Neuronal stem cell (in vitro differentiated cells): Measurements from ENCODE around the gene P4HA2.

Source experiments
- DNase-seq: peaks from one replicate; pipeline ENCODE4 v3.0.0-alpha.2; 2013; ENCODE audit warnings: low spot score
- H2AFZ ChIP-seq: one replicate; pipeline ENCODE4 v1.6.1; 2013; ENCODE audit warnings: mild to moderate bottlenecking, low read length, inconsistent platforms
- H2AK5ac ChIP-seq: 2 replicates; pipeline ENCODE4 v1.6.1; 2013; ENCODE audit warnings: low read depth, mild to moderate bottlenecking, inconsistent platforms, low read length, moderate library complexity, mixed read lengths
- H2BK120ac ChIP-seq: 2 replicates; pipeline ENCODE4 v1.6.1; 2013; ENCODE audit warnings: low read depth, mild to moderate bottlenecking, inconsistent platforms, low read length, moderate library complexity, mixed read lengths
- H2BK12ac ChIP-seq: one replicate; pipeline ENCODE4 v1.6.1; 2013; ENCODE audit warnings: low read length, inconsistent platforms
- H2BK15ac ChIP-seq: 2 replicates; pipeline ENCODE4 v1.6.1; 2013; ENCODE audit warnings: mild to moderate bottlenecking, low read length, inconsistent platforms, mixed read lengths
- H2BK5ac ChIP-seq: one replicate; pipeline ENCODE4 v1.6.1; 2013; ENCODE audit warnings: inconsistent platforms, mild to moderate bottlenecking, low read length, moderate library complexity
- H3K14ac ChIP-seq: one replicate; pipeline ENCODE4 v1.6.1; 2013; ENCODE audit warnings: low read length, inconsistent platforms
- H3K18ac ChIP-seq: 2 replicates; pipeline ENCODE4 v1.6.1; 2013; ENCODE audit warnings: low read length, inconsistent platforms
- H3K23ac ChIP-seq: 2 replicates; pipeline ENCODE4 v1.6.1; 2013; ENCODE audit warnings: low read depth, mild to moderate bottlenecking, mixed read lengths, low read length, inconsistent platforms; ENCODE audit not compliant: poor library complexity
- H3K27ac ChIP-seq: replicated peaks from 3 replicates; pipeline ENCODE4 v1.5.1; 2013; ENCODE audit warnings: low read length, inconsistent platforms
- H3K27me3 ChIP-seq, 3 experiments: 2 replicates each; pipeline ENCODE4 v1.6.1; 2013; ENCODE audit warnings: low read length in 3 of 3, mild to moderate bottlenecking in 2 of 3, inconsistent platforms in 1 of 3, low read depth in 1 of 3, mixed read lengths in 1 of 3, moderate library complexity in 1 of 3; ENCODE audit not compliant: control insufficient read depth in 3 of 3, insufficient read depth in 3 of 3
- H3K36me3 ChIP-seq, 2 donors: replicated peaks in 1 of 2; 2 replicates each; pipeline ENCODE4 v1.6.1; 2013; ENCODE audit warnings: low read length in 2 of 2; ENCODE audit not compliant: control insufficient read depth in 2 of 2, insufficient read depth in 2 of 2
- H3K4ac ChIP-seq: 2 replicates; pipeline ENCODE4 v1.6.1; 2013; ENCODE audit warnings: inconsistent platforms, mild to moderate bottlenecking, low read length, moderate library complexity
- H3K4me1 ChIP-seq, 2 donors: 1 replicate in 1 of 2; 2 replicates in 1 of 2; pipeline ENCODE4 v1.6.1; 2013; ENCODE audit warnings: low read length in 2 of 2, low read depth in 1 of 2; ENCODE audit not compliant: control insufficient read depth in 2 of 2, insufficient read depth in 1 of 2
- H3K4me2 ChIP-seq: one replicate; pipeline ENCODE4 v1.6.1; 2013; ENCODE audit warnings: mild to moderate bottlenecking, low read length, inconsistent platforms; ENCODE audit not compliant: insufficient read depth, poor library complexity, severe bottlenecking
- H3K4me3 ChIP-seq, 2 donors: 2 replicates each; pipeline ENCODE4 v1.5.1; 2013; ENCODE audit warnings: low read length in 2 of 2, mild to moderate bottlenecking in 2 of 2, inconsistent platforms in 1 of 2, moderate library complexity in 1 of 2
- H3K79me1 ChIP-seq: one replicate; pipeline ENCODE4 v1.6.1; 2013; ENCODE audit warnings: low read depth, mild to moderate bottlenecking, inconsistent platforms, low read length, moderate library complexity
- H3K9ac ChIP-seq: one replicate; pipeline ENCODE4 v1.6.1; 2013; ENCODE audit warnings: mild to moderate bottlenecking, low read depth, low read length, inconsistent platforms; ENCODE audit not compliant: poor library complexity
- H3K9me3 ChIP-seq, 2 donors: replicated peaks in 1 of 2; 2 replicates each; pipeline versions ENCODE3 to v1.6.1; 2013; ENCODE audit warnings: low read length in 2 of 2, mild to moderate bottlenecking in 2 of 2, inconsistent platforms in 1 of 2, low read depth in 1 of 2, mixed read lengths in 1 of 2, moderate library complexity in 1 of 2; ENCODE audit not compliant: control insufficient read depth in 2 of 2, insufficient read depth in 1 of 2
- H4K8ac ChIP-seq: one replicate; pipeline ENCODE4 v1.6.1; 2013; ENCODE audit warnings: low read depth, mild to moderate bottlenecking, inconsistent platforms, low read length, moderate library complexity
- H4K91ac ChIP-seq: one replicate; pipeline ENCODE4 v1.6.1; 2013; ENCODE audit warnings: low read length, low read depth, mild to moderate bottlenecking, inconsistent platforms; ENCODE audit not compliant: poor library complexity
- WGBS, 2 donors: extraction: QIAGEN DNeasy Blood & Tissue Kit; methylation state at CpG; one replicate each; pipeline ENCODE4 v1.1.7; 2013; ENCODE audit warnings: missing lambda C conversion rate in 2 of 2, mixed read lengths in 1 of 2; ENCODE audit not compliant: insufficient read length in 2 of 2, insufficient replicate concordance in 1 of 2; ENCODE audit errors: extremely low coverage in 2 of 2; 5-methylcytosine and 5-hydroxymethylcytosine counted together

P4HA2 gene

DNA sequence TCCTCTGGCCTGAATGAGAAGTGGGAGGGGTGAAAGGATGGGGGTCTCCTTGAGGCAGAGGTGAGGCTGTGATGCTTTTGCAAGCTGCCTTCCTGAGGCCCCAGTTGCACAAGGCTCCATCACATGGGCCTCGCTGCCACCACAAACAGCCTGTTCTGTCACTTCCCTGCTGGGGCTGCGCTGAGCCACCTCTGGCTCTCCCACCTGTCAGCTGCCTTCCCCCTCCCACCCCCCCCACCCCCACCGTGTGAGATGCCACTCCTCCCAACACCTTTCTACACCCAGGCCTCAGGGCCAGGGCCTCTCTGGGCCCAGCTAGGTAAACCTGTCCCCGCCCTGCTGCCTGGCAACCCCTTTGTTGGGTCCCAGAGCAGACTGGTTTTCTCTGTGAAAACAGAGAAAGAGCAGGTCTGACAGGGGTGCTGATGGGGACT, 25.4 kb upstream of the P4HA2 start:
- H2BK12ac ChIP-seq = no peak overlapping the region
- no peak overlapping the region for H3K9ac ChIP-seq
- no peak overlapping the region for H2BK120ac ChIP-seq
- no peak overlapping the region for H3K4ac ChIP-seq
- H4K8ac ChIP-seq = no peak overlapping the region
- H3K23ac ChIP-seq = no peak overlapping the region
- H3K79me1 ChIP-seq = no peaks in the 10 kb centered on the region
- H3K18ac ChIP-seq = peak overlapping the region; percentile 25
- H4K91ac ChIP-seq = no peak overlapping the region
- H2AK5ac ChIP-seq = no peak overlapping the region
- H2BK15ac ChIP-seq = no peak overlapping the region
- H3K9me3 ChIP-seq = no peaks in the 10 kb centered on the region
- no peak overlapping the region for H3K4me3 ChIP-seq
- H2AFZ ChIP-seq = no peak overlapping the region
- H2BK5ac ChIP-seq = no peak overlapping the region
- H3K27ac ChIP-seq = no peak overlapping the region
- peaks cover 0 to 11% of the 10 kb centered on the region in 2 donors for H3K4me1 ChIP-seq
- no peak overlapping the region for H3K4me2 ChIP-seq
- no peak for DNase-seq
- no peak overlapping the region for H3K14ac ChIP-seq
- peaks cover 0 to 20% (median 1%) of the 10 kb centered on the region in 3 experiments for H3K27me3 ChIP-seq
- no CpG with 5 or more reads among the region's 4 CpGs for WGBS, 2 donors
- no peaks in the 10 kb centered on the region for H3K36me3 ChIP-seq

DNA sequence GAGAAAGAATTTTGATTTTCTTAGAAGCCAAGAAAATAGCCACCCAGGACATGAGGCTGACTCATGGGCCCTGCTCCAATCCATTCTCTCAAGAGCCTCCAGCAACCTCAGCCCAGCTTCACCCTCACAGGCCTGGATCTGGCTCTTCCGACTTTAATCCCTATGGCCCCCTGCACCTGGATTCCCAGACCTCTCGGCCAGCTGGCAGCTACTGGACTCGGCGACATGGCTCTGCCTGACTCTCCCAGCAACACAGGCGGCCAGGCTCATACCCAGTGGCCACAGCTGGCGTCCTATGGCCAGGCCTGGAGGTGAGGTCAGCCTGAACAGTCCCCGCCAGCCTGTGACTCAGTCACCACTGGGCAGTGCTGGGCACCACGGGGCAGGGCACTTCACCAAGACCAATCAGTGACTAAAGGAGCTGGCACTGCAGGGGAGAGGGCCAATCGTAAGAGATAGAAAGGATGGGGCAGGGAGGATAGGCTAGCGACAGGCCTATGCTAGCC, 23.6 kb upstream of the P4HA2 start:
- Histone ChIP-seq H3K4me3 (no peak overlapping the region), H4K91ac (no peak overlapping the region), H4K8ac (no peak overlapping the region), H3K79me1 (no peaks in the 10 kb centered on the region), H3K27me3 (peaks cover 0 to 7% (median 1%) of the 10 kb centered on the region in 3 experiments), H2BK15ac (peak overlapping the region; percentile 89), H3K4ac (no peak overlapping the region), H3K4me2 (no peak overlapping the region), H3K36me3 (no peaks in the 10 kb centered on the region), H2BK5ac (no peak overlapping the region), H3K27ac (no peak overlapping the region), H2AK5ac (peak overlapping the region; percentile 33), H3K4me1 (peaks cover 0 to 6% of the 10 kb centered on the region in 2 donors), H3K14ac (peak overlapping the region; percentile 60), H2BK12ac (no peak overlapping the region), H2AFZ (no peak overlapping the region), H3K23ac (no peak overlapping the region), H3K18ac (peak overlapping the region; percentile 57), H2BK120ac (no peak overlapping the region), H3K9me3 (no peaks in the 10 kb centered on the region), H3K9ac (no peak overlapping the region)
- no CpG with 5 or more reads among the region's 10 CpGs for WGBS, 2 donors
- no peak for DNase-seq

DNA sequence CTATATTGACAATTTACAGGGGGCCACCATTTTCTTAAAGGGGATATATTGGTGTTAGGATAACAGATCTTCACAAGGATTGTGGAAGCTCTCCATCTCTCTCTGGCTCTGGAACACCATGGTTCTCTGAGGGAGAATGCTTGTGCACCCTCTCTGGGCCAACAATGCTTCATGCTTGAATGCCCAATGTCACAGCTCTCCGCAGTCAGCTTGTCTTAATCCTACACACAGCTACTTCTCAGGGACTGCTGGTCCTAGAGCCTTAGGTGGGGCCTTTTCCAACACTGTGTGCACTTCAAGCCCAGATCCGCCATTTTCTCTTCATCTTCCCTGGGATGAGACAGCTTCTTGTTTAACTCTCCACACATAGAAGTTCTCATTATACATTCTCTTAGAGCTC, 22.9 kb upstream of the P4HA2 start:
- no CpG with 5 or more reads among the region's 2 CpGs for WGBS, 2 donors
- no peak overlapping the region for H2AFZ ChIP-seq
- no peak overlapping the region for H3K23ac ChIP-seq
- H3K36me3 ChIP-seq = no peaks in the 10 kb centered on the region
- H3K79me1 ChIP-seq = no peaks in the 10 kb centered on the region
- no peak overlapping the region for H3K4me3 ChIP-seq
- no peak overlapping the region for H3K27ac ChIP-seq
- no peak overlapping the region for H4K91ac ChIP-seq
- no peak overlapping the region for H2BK12ac ChIP-seq
- peaks cover 0 to 6% of the 10 kb centered on the region in 2 donors for H3K4me1 ChIP-seq
- no peaks in the 10 kb centered on the region for H3K27me3 ChIP-seq
- no peaks in the 10 kb centered on the region for H3K9me3 ChIP-seq
- H3K14ac ChIP-seq = no peak overlapping the region
- H2BK5ac ChIP-seq = no peak overlapping the region
- H4K8ac ChIP-seq = no peak overlapping the region
- no peak for DNase-seq
- no peak overlapping the region for H2BK15ac ChIP-seq
- H3K4me2 ChIP-seq = no peak overlapping the region
- H2BK120ac ChIP-seq = no peak overlapping the region
- no peak overlapping the region for H3K9ac ChIP-seq
- H2AK5ac ChIP-seq = no peak overlapping the region
- no peak overlapping the region for H3K18ac ChIP-seq
- no peak overlapping the region for H3K4ac ChIP-seq

DNA sequence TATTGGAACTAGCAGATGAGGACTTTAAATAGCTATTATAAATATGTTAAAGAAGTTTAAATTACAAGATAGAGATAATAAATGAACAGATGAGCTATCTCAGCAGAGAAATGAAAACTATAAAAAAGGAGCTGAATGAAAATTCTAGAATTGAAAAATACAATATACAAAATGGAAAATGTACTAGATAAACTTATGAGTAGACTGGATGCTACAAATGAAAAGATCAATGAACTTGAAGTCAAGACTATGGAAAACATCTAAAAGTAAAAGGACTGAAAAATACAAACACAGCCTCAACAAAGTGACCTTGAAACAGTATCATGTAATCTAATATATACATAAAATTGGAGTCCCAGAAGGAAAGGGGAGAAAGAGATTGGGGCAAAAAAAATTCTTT, 19.2 kb upstream of the P4HA2 start:
- Histone ChIP-seq H3K14ac (no peak overlapping the region), H3K4me1 (peaks cover 0 to 6% of the 10 kb centered on the region in 2 donors), H3K4ac (no peak overlapping the region), H3K27me3 (no peaks in the 10 kb centered on the region), H2AFZ (no peak overlapping the region), H3K36me3 (no peaks in the 10 kb centered on the region), H3K4me3 (no peak overlapping the region), H2BK12ac (no peak overlapping the region), H3K9ac (no peak overlapping the region), H3K79me1 (no peaks in the 10 kb centered on the region), H3K9me3 (no peaks in the 10 kb centered on the region), H2BK15ac (no peak overlapping the region), H4K8ac (no peak overlapping the region), H3K18ac (no peak overlapping the region), H4K91ac (no peak overlapping the region), H2BK5ac (no peak overlapping the region), H2BK120ac (no peak overlapping the region), H3K23ac (no peak overlapping the region), H2AK5ac (no peak overlapping the region), H3K27ac (no peak overlapping the region), H3K4me2 (no peak overlapping the region)
- no peak for DNase-seq
